Suppressor macrophage treated with lipopolysaccharide for 4 hours (primary cell): ENCODE results near the gene ATG9B.
"Not testable (repeated sequence)": the region's sequence is repeated elsewhere in the genome, so short reads cannot be mapped to it uniquely, and the experiment has no call there.

Experiments used
- DNase-seq: peaks from one replicate; pipeline ENCODE4 v3.0.0-alpha.2; 2020

ATG9B gene

GRCh38 chr7:151035026-151035717 is 10.9 kb upstream of the ATG9B start:
- peak; percentile 59 for DNase-seq

- DNase-seq = no peak
Observed at GRCh38 chr7:151034312-151035025, 10.2 kb upstream of the ATG9B start.

GRCh38 chr7:151033864-151034249 is 9.6 kb upstream of the ATG9B start:
- DNase-seq = no peak

- peak; percentile 59 for DNase-seq
Observed at GRCh38 chr7:151032936-151033863, 8.9 kb upstream of the ATG9B start.

GRCh38 chr7:151031011-151031410 is 6.7 kb upstream of the ATG9B start:
- no peak for DNase-seq

- no peak for DNase-seq
Observed at GRCh38 chr7:151028948-151029501, 4.7 kb upstream of the ATG9B start.

GRCh38 chr7:151028131-151028947 is 4.0 kb upstream of the ATG9B start, which contains the start of gene ABCB8:
Gene ABCB8, plus strand, starts transcription at chr7:151028450. Its CDS starts 66 bp downstream, at chr7:151028516.
- peak; percentile 99 for DNase-seq

- DNase-seq = not testable (repeated sequence)
Observed at GRCh38 chr7:151027728-151028130, 3.4 kb upstream of the ATG9B start.

GRCh38 chr7:151026771-151027727 is 2.8 kb upstream of the ATG9B start:
- not testable (repeated sequence) for DNase-seq

- DNase-seq = no peak
Observed at GRCh38 chr7:151025924-151026671, 1.8 kb upstream of the ATG9B start.

GRCh38 chr7:151023232-151023631 is 1.1 kb downstream of the ATG9B start:
- DNase-seq = no peak

- DNase-seq = no peak
Observed at GRCh38 chr7:151020231-151020630, 4.1 kb downstream of the ATG9B start.

- DNase-seq = no peak
Observed at GRCh38 chr7:151019130-151019447, 5.2 kb downstream of the ATG9B start.

- peak; percentile 15 for DNase-seq
Observed at GRCh38 chr7:151018421-151019129, 5.7 kb downstream of the ATG9B start.

GRCh38 chr7:151017953-151018420 is 6.3 kb downstream of the ATG9B start:
- peak; percentile 66 for DNase-seq

GRCh38 chr7:151017370-151017952 is 6.8 kb downstream of the ATG9B start:
- DNase-seq = no peak

GRCh38 chr7:151016942-151017341 is 7.4 kb downstream of the ATG9B start:
- no peak for DNase-seq

- no peak for DNase-seq
Observed at GRCh38 chr7:151016505-151016904, 7.8 kb downstream of the ATG9B start.

GRCh38 chr7:151015967-151016366 is 8.3 kb downstream of the ATG9B start:
- no peak for DNase-seq
